ENCODE data around the gene AOPEP. TPM values are rescaled to one million over a fixed set of nuclear protein-coding genes. Genes with fewer than 3 reads are reported as not detected.

The AOPEP gene
- total RNA-seq, 4 donors from 2014 or later: 56.5 to 160 (median 103) TPM

GRCh38 chr9:95057101-95057500 lies 330.6 kb downstream of the AOPEP start:
- in situ Hi-C loops (cut with MboI; ENCODE audit: low sequenced_read_pairs in 4 of 4): no loop called here
- Histone ChIP-seq H3K27ac (peak overlapping the region; percentile 85 to 96 (median 91)), H3K27me3 (no peaks in the 10 kb centered on the region), H3K4me3 (peak overlapping the region in 3 of 4 donors; percentile 22 to 42 (median 36)), H3K9me3 (no peaks in the 10 kb centered on the region), H3K36me3 (no peaks in the 10 kb centered on the region), H3K4me1 (peaks cover 91 to 95% of the 10 kb centered on the region in 2 donors)
- TF ChIP-seq POLR2A (IDR thresholded peaks at IDR 0.05): no peak
- TF ChIP-seq CTCF (IDR thresholded peaks at IDR 0.05 in 4 of 5, conservative IDR thresholded peaks at IDR 0.05 in 1 of 5): no peak
- ATAC-seq: no peak
- intact Hi-C loops (cut with DNase I; ENCODE audit: low total_unique reads): no loop called here
- DNase-seq: no peak

GRCh38 chr9:95058121-95058785 lies 331.8 kb downstream of the AOPEP start:
- no peaks in the 10 kb centered on the region for H3K27me3 ChIP-seq
- H3K36me3 ChIP-seq: peaks cover 0 to 6% of the 10 kb centered on the region in 2 donors
- H3K27ac ChIP-seq: peak overlapping the region; percentile 85 to 96 (median 91)
- TF ChIP-seq CTCF (IDR thresholded peaks at IDR 0.05 in 4 of 5, conservative IDR thresholded peaks at IDR 0.05 in 1 of 5) (no peak), POLR2A (IDR thresholded peaks at IDR 0.05) (no peak)
- intact Hi-C loops (cut with DNase I; ENCODE audit: low total_unique reads): no loop called here
- H3K4me1 ChIP-seq: peaks cover 95 to 97% of the 10 kb centered on the region in 2 donors
- ATAC-seq (no peak), DNase-seq (no peak)
- no peaks in the 10 kb centered on the region for H3K9me3 ChIP-seq
- H3K4me3 ChIP-seq: no peak overlapping the region
- in situ Hi-C loops (cut with MboI; ENCODE audit: low sequenced_read_pairs in 4 of 4): no loop called here

- intact Hi-C loops (cut with DNase I; ENCODE audit: low total_unique reads) (no loop called here), in situ Hi-C loops (cut with MboI; ENCODE audit: low sequenced_read_pairs in 4 of 4) (no loop called here)
- Histone ChIP-seq H3K9me3 (no peaks in the 10 kb centered on the region), H3K27me3 (no peaks in the 10 kb centered on the region), H3K36me3 (peaks cover 0 to 12% of the 10 kb centered on the region in 2 donors), H3K4me1 (peaks cover 100% of the 10 kb centered on the region in 2 donors), H3K27ac (peak overlapping the region; percentile 85 to 96 (median 91)), H3K4me3 (no peak overlapping the region)
- DNase-seq (no peak), ATAC-seq (no peak)
- TF ChIP-seq POLR2A (IDR thresholded peaks at IDR 0.05) (no peak), CTCF (IDR thresholded peaks at IDR 0.05 in 4 of 5, conservative IDR thresholded peaks at IDR 0.05 in 1 of 5) (no peak)
These were observed 332.4 kb downstream of the AOPEP start for GRCh38 chr9:95058795-95059386.

- intact Hi-C loops (cut with DNase I; ENCODE audit: low total_unique reads) (no loop called here), in situ Hi-C loops (cut with MboI; ENCODE audit: low sequenced_read_pairs in 4 of 4) (no loop called here)
- no peak for DNase-seq
- peak overlapping the region; percentile 85 to 96 (median 91) for H3K27ac ChIP-seq
- no peaks in the 10 kb centered on the region for H3K9me3 ChIP-seq
- peaks cover 0 to 15% of the 10 kb centered on the region in 2 donors for H3K36me3 ChIP-seq
- no peak overlapping the region for H3K4me3 ChIP-seq
- ATAC-seq: no peak
- H3K4me1 ChIP-seq: peaks cover 100% of the 10 kb centered on the region in 2 donors
- H3K27me3 ChIP-seq: no peaks in the 10 kb centered on the region
- TF ChIP-seq CTCF (IDR thresholded peaks at IDR 0.05 in 4 of 5, conservative IDR thresholded peaks at IDR 0.05 in 1 of 5): no peak
- no peak for TF ChIP-seq POLR2A (IDR thresholded peaks at IDR 0.05)
These were observed 333.7 kb downstream of the AOPEP start for GRCh38 chr9:95060234-95060633.
